NCI-H2227 (cell line): ENCODE results near the gene PACRG.
"Not testable (repeated sequence)": the region's sequence is repeated elsewhere in the genome, so short reads cannot be mapped to it uniquely, and the experiment has no call there.

Experiments used
- DNase-seq: peaks from one replicate; lab custom pipeline; 2025; ENCODE audit not compliant: unreplicated experiment; lab: John Stamatoyannopoulos, UW

The PACRG gene

GRCh38 chr6:162727322-162728182 is at the start of gene PACRG, which contains the start of gene PRKN:
PACRG (plus strand) TSS chr6:162727974.
PRKN (minus strand) TSS chr6:162727766.
- DNase-seq = peak; percentile 97

- not testable (repeated sequence) for DNase-seq
Observed at GRCh38 chr6:162678896-162679295, 48.9 kb upstream of the PACRG start.

GRCh38 chr6:162679681-162680080 is 48.1 kb upstream of the PACRG start:
- no peak for DNase-seq

GRCh38 chr6:162680367-162680766 is 47.4 kb upstream of the PACRG start:
- no peak for DNase-seq

GRCh38 chr6:162680871-162681270 is 46.9 kb upstream of the PACRG start:
- no peak for DNase-seq

- DNase-seq = no peak
Observed at GRCh38 chr6:162681447-162681846, 46.3 kb upstream of the PACRG start.

GRCh38 chr6:162683135-162683534 is 44.6 kb upstream of the PACRG start:
- no peak for DNase-seq

GRCh38 chr6:162684052-162684451 is 43.7 kb upstream of the PACRG start:
- DNase-seq = no peak

- no peak for DNase-seq
Observed at GRCh38 chr6:162684961-162685360, 42.8 kb upstream of the PACRG start.

GRCh38 chr6:162685586-162685985 is 42.2 kb upstream of the PACRG start:
- DNase-seq = no peak

- DNase-seq = no peak
Observed at GRCh38 chr6:162688751-162689345, 38.9 kb upstream of the PACRG start.

- no peak for DNase-seq
Observed at GRCh38 chr6:162690158-162690557, 37.6 kb upstream of the PACRG start.

GRCh38 chr6:162697872-162698403 is 29.8 kb upstream of the PACRG start:
- no peak for DNase-seq

- DNase-seq = no peak
Observed at GRCh38 chr6:162698440-162698839, 29.3 kb upstream of the PACRG start.

- no peak for DNase-seq
Observed at GRCh38 chr6:162699961-162700360, 27.8 kb upstream of the PACRG start.

GRCh38 chr6:162700966-162701365 is 26.8 kb upstream of the PACRG start:
- DNase-seq = no peak

GRCh38 chr6:162701551-162701950 is 26.2 kb upstream of the PACRG start:
- DNase-seq = no peak

- no peak for DNase-seq
Observed at GRCh38 chr6:162702446-162702845, 25.3 kb upstream of the PACRG start.

GRCh38 chr6:162704001-162704400 is 23.8 kb upstream of the PACRG start:
- DNase-seq = no peak

- peak; percentile 11 for DNase-seq
Observed at GRCh38 chr6:162705736-162706135, 22.0 kb upstream of the PACRG start.

GRCh38 chr6:162706232-162706631 is 21.5 kb upstream of the PACRG start:
- DNase-seq = peak; percentile 13

- peak; percentile 72 for DNase-seq
Observed at GRCh38 chr6:162708971-162709370, 18.8 kb upstream of the PACRG start.
